Panc1 (cell line): ENCODE measurements around the gene DIP2C. TPM values are rescaled to one million over a fixed set of nuclear protein-coding genes. Genes with fewer than 3 reads are reported as not detected.

Experiments
- ATAC-seq: fragments of 200-7000 bp; cut with Tn5 transposase; 2 replicates; pipeline ENCODE4 v1.9.1; 2020; ENCODE audit warnings: mild to moderate bottlenecking, moderate library complexity
- BruUV-seq: library from RNA; stranded (reverse); fragments of 400-500 nt; replicated peaks from 2 replicates; lab custom pipeline; 2021; lab: Mats Ljungman, UMichigan
- CTCF ChIA-PET: fragments of 300-600 bp; sonication (Branson Sonifier 250); formaldehyde crosslinking; loops from one replicate; lab custom pipeline; 2022; ENCODE audit warnings: antibody characterized with exemption; lab: Charles Lee
- POLR2A ChIA-PET: fragments of 300-600 bp; sonication (Branson Sonifier 250); formaldehyde crosslinking; loops from one replicate; lab custom pipeline; 2022; ENCODE audit warnings: antibody characterized with exemption; lab: Charles Lee
- DNase-seq: peaks from one replicate; pipeline ENCODE4 v3.0.0-alpha.2; 2010; ENCODE audit warnings: low read depth, low spot score
- H3K27ac ChIP-seq: 2 replicates; pipeline ENCODE4 v1.5.1; 2011; ENCODE audit warnings: mild to moderate bottlenecking, low read length, inconsistent platforms
- H3K27me3 ChIP-seq: fragments of 200-500 bp; sonication (Bioruptor generic); 2 replicates; pipeline ENCODE4 v1.6.0; 2014; ENCODE audit warnings: low read length, inconsistent platforms; ENCODE audit not compliant: control insufficient read depth, insufficient read depth
- H3K36me3 ChIP-seq: fragments of 200-500 bp; sonication (Bioruptor generic); 2 replicates; pipeline ENCODE4 v1.5.1; 2014; ENCODE audit warnings: inconsistent platforms, mild to moderate bottlenecking, low read length, moderate library complexity; ENCODE audit not compliant: control insufficient read depth, insufficient read depth
- H3K4me1 ChIP-seq: 2 replicates; pipeline ENCODE4 v1.5.1; 2011; ENCODE audit warnings: inconsistent platforms, mild to moderate bottlenecking, low read length, moderate library complexity; ENCODE audit not compliant: control insufficient read depth, insufficient read depth
- H3K4me3 ChIP-seq, 2 experiments: 2 replicates each; pipeline ENCODE4 v1.5.1; 2011 to 2012; ENCODE audit warnings: low read depth in 2 of 2, low read length in 2 of 2, mild to moderate bottlenecking in 2 of 2, inconsistent platforms in 1 of 2, moderate library complexity in 1 of 2
- H3K9me3 ChIP-seq: fragments of 200-500 bp; sonication (Bioruptor generic); 2 replicates; pipeline ENCODE4 v1.5.1; 2014; ENCODE audit warnings: low read depth, mild to moderate bottlenecking, inconsistent platforms, low read length, moderate library complexity; ENCODE audit not compliant: control insufficient read depth, insufficient read depth
- CTCF ChIP-seq: fragments of 450-650 bp; IDR thresholded peaks from 2 replicates; pipeline ENCODE4 v1.5.1; 2017; ENCODE audit warnings: mild to moderate bottlenecking
- POLR2AphosphoS5 ChIP-seq: IDR thresholded peaks from 2 replicates; pipeline ENCODE4 v1.6.1; 2012; ENCODE audit warnings: mild to moderate bottlenecking, low read depth, low read length, moderate library complexity
- SIN3A ChIP-seq: IDR thresholded peaks from 2 replicates; pipeline ENCODE4 v1.6.1; 2012; ENCODE audit warnings: low read depth, mild to moderate bottlenecking, low read length, moderate library complexity, borderline replicate concordance; ENCODE audit not compliant: insufficient read depth
- TCF7L2 ChIP-seq: IDR thresholded peaks from 2 replicates; pipeline ENCODE4 v1.6.1; 2011; ENCODE audit warnings: mild to moderate bottlenecking, low read depth, low read length, inconsistent platforms
- in situ Hi-C: cut with HindIII; loops from 2 replicates; pipeline ENCODE4 v1.10.0; 2016; ENCODE audit warnings: low sequenced_read_pairs, low pct_unique_long_range_greater_than_20kb
- intact Hi-C: fragments of 100-400 bp; cut with micrococcal nuclease; formaldehyde crosslinking; loops from one replicate; pipeline ENCODE4 v1.10.0; 2022; ENCODE audit not compliant: unreplicated experiment
- total RNA-seq: library from RNA; stranded (reverse); gene quantifications from one replicate; pipeline ENCODE4 v1.2.1, GENCODE V29; 2021; ENCODE audit not compliant: unreplicated experiment
- TF ChIP-seq, protein P1 (sequence below), 2 experiments: IDR thresholded peaks; 2 replicates each; pipeline ENCODE4 v1.6.1; 2011 to 2012; ENCODE audit warnings: low read depth in 2 of 2, control low read depth in 1 of 2, low read length in 1 of 2, mild to moderate bottlenecking in 1 of 2, moderate library complexity in 1 of 2; ENCODE audit not compliant: insufficient read depth in 1 of 2

The DIP2C gene
- total RNA-seq, 1 experiment from 2014 or later: 13.2 TPM

- no peak overlapping the region for H3K27ac ChIP-seq
- TF ChIP-seq, protein P1, sequence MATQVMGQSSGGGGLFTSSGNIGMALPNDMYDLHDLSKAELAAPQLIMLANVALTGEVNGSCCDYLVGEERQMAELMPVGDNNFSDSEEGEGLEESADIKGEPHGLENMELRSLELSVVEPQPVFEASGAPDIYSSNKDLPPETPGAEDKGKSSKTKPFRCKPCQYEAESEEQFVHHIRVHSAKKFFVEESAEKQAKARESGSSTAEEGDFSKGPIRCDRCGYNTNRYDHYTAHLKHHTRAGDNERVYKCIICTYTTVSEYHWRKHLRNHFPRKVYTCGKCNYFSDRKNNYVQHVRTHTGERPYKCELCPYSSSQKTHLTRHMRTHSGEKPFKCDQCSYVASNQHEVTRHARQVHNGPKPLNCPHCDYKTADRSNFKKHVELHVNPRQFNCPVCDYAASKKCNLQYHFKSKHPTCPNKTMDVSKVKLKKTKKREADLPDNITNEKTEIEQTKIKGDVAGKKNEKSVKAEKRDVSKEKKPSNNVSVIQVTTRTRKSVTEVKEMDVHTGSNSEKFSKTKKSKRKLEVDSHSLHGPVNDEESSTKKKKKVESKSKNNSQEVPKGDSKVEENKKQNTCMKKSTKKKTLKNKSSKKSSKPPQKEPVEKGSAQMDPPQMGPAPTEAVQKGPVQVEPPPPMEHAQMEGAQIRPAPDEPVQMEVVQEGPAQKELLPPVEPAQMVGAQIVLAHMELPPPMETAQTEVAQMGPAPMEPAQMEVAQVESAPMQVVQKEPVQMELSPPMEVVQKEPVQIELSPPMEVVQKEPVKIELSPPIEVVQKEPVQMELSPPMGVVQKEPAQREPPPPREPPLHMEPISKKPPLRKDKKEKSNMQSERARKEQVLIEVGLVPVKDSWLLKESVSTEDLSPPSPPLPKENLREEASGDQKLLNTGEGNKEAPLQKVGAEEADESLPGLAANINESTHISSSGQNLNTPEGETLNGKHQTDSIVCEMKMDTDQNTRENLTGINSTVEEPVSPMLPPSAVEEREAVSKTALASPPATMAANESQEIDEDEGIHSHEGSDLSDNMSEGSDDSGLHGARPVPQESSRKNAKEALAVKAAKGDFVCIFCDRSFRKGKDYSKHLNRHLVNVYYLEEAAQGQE (IDR thresholded peaks at IDR 0.05; ENCODE audit: insufficient read depth in 1 of 2, low read depth in 2 of 2, low read length in 1 of 2): no peak
- no peak for TF ChIP-seq POLR2AphosphoS5
- TF ChIP-seq CTCF: no peak
- no peak for TF ChIP-seq SIN3A
- TF ChIP-seq TCF7L2: no peak
- no peaks in the 10 kb centered on the region for H3K9me3 ChIP-seq
- no peak overlapping the region for H3K4me3 ChIP-seq
- no peaks in the 10 kb centered on the region for H3K4me1 ChIP-seq
- in situ Hi-C loops (no loop called here), intact Hi-C loops (no loop called here)
- ATAC-seq (no peak), DNase-seq (no peak)
- CTCF ChIA-PET: no interaction called here
- no peaks in the 10 kb centered on the region for H3K36me3 ChIP-seq
- H3K27me3 ChIP-seq: no peaks in the 10 kb centered on the region
- POLR2A ChIA-PET: no interaction called here
- no TSS peak for BruUV-seq
Measured at GRCh38 chr10:392705-393037, 296.8 kb downstream of the DIP2C start.

DNA sequence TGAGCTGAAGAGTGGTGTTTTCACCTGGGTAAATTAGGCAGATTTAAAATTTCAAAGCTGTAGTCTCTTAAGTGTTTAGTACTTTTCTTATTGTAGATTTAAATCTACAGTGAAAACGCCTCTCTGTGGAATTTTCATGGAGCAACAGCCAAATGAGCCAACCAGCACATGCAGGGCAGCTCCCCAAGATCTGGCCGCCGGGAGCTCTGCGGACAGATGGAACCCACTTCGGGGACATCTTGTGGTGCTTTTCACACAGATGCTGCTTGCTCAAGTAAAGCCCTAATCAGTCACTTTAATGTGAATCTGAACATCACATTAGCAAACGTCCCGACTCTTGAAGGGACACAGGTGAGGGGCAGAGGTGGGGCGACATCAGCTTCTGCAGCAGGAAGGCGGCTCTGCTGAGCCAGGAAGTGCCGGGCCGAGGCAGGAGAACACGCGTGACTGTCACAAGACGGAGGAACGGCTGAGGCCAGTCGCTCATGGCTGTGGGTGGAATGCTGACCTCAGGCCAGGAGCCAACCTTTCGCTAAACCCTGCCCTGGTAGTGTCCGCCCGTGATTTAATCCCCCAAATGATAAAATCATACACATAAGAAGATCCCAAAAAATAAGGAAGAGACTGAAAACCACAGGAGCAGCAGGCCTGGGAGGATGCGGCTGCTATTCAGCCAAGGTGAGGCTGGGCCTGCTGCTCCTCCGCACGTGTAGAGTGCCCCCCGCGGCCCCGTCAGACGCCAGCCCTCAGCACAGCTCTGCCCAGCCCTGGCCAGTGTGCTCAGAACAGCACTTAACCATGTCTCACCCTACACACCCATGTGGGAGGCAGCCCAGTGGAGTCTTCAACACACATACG, 297.4 kb downstream of the DIP2C start:
- Histone ChIP-seq H3K36me3 (no peaks in the 10 kb centered on the region), H3K27me3 (no peaks in the 10 kb centered on the region), H3K27ac (no peak overlapping the region), H3K9me3 (no peaks in the 10 kb centered on the region), H3K4me1 (no peaks in the 10 kb centered on the region), H3K4me3 (no peak overlapping the region)
- DNase-seq (no peak), ATAC-seq (no peak)
- POLR2A ChIA-PET: no interaction called here
- intact Hi-C loops (no loop called here), in situ Hi-C loops (no loop called here)
- no TSS peak for BruUV-seq
- TF ChIP-seq CTCF: no peak
- no peak for TF ChIP-seq POLR2AphosphoS5
- no peak for TF ChIP-seq SIN3A
- TF ChIP-seq, protein P1 (IDR thresholded peaks at IDR 0.05; ENCODE audit: insufficient read depth in 1 of 2, low read depth in 2 of 2, low read length in 1 of 2): no peak
- no peak for TF ChIP-seq TCF7L2
- CTCF ChIA-PET: interaction anchor here (0.5 kb wide), 1 partner anchor 95 kb away, joined by 3 read pairs; no protein-coding TSS in a partner anchor
